ENCODE results near the gene ZDBF2. TPM values are rescaled to one million over a fixed set of nuclear protein-coding genes. Genes with fewer than 3 reads are reported as not detected.

The ZDBF2 gene
- total and polyA plus RNA-seq, 2 donors (not counting 1 experiment from before 2014, with no cell fraction given), result 6.3 to 11.6 TPM

DNA sequence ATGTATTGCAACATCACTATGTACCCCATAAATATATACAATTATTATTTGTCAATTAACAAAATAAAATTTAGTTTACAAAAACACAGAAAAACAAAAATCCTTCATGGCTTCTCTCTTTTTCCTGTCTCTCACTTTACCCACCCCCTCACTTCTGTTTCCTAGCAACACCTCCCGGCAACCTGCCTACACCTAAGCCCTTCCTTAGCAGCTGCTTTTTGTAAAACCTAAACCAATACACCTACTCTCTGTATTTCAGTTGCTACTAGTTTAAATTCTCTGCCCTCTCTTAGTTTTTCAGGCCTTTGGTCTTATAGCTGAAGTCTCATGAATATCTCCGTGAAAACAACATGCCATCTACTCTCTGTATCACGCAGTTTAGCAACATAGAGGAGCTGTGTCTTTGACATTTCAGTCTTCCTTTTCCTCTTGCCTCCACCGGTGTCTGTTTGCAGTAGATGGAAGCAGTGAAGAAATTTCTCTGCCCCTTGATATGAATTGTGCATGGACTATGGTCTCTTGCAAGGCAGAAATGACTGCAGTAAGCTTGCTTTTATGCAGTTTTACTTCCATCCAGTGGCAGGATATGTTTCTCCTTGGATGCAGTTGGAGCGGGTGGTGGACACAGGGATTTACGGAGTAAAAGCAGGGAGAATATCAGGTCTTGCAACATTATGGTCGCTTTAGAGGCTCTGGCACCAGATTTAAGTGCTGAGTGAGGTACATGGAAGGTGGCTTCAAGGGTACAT, 42.0 kb upstream of the ZDBF2 start:
- H3K4me1 ChIP-seq (ENCODE audit: control insufficient read depth, extremely low read depth, insufficient read depth, low read length), result no peaks in the 10 kb centered on the region
- no peak for DNase-seq (ENCODE audit: low read depth in 2 of 2)
- TF ChIP-seq EZH2 (IDR thresholded peaks at IDR 0.05; ENCODE audit: low read length, missing control alignments), result no peak
- TF ChIP-seq, protein P1, sequence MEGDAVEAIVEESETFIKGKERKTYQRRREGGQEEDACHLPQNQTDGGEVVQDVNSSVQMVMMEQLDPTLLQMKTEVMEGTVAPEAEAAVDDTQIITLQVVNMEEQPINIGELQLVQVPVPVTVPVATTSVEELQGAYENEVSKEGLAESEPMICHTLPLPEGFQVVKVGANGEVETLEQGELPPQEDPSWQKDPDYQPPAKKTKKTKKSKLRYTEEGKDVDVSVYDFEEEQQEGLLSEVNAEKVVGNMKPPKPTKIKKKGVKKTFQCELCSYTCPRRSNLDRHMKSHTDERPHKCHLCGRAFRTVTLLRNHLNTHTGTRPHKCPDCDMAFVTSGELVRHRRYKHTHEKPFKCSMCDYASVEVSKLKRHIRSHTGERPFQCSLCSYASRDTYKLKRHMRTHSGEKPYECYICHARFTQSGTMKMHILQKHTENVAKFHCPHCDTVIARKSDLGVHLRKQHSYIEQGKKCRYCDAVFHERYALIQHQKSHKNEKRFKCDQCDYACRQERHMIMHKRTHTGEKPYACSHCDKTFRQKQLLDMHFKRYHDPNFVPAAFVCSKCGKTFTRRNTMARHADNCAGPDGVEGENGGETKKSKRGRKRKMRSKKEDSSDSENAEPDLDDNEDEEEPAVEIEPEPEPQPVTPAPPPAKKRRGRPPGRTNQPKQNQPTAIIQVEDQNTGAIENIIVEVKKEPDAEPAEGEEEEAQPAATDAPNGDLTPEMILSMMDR (conservative IDR thresholded peaks at IDR 0.05 in 1 of 2, IDR thresholded peaks at IDR 0.05 in 1 of 2; ENCODE audit: low read depth in 1 of 2, low read length in 2 of 2), result no peak
- no peaks in the 10 kb centered on the region for H3K79me2 ChIP-seq (ENCODE audit: control insufficient read depth, insufficient read depth, low read length)
- no peaks in the 10 kb centered on the region for H4K20me1 ChIP-seq (ENCODE audit: control insufficient read depth, extremely low read depth, insufficient read depth, low read length)
- no peaks in the 10 kb centered on the region for H3K27me3 ChIP-seq (ENCODE audit: control insufficient read depth, insufficient read depth, low read length)
- no peak overlapping the region for H3K4me2 ChIP-seq (ENCODE audit: extremely low read depth, insufficient read depth, low read length)
- no peaks in the 10 kb centered on the region for H3K9me3 ChIP-seq (ENCODE audit: control insufficient read depth, insufficient read depth, low read depth, low read length)
- no peak overlapping the region for H3K9ac ChIP-seq (ENCODE audit: insufficient read depth, low read length)
- H2AFZ ChIP-seq (ENCODE audit: low read length), result no peak overlapping the region
- H3K27ac ChIP-seq (ENCODE audit: insufficient read depth, low read length), result no peak overlapping the region
- no peak overlapping the region for H3K4me3 ChIP-seq (replicated peaks in 1 of 4; ENCODE audit: control extremely low read depth in 1 of 4, insufficient read depth in 1 of 4, low read depth in 3 of 4, low read length in 4 of 4)
- H3K36me3 ChIP-seq (ENCODE audit: control insufficient read depth, insufficient read depth, low read length), result no peaks in the 10 kb centered on the region

DNA sequence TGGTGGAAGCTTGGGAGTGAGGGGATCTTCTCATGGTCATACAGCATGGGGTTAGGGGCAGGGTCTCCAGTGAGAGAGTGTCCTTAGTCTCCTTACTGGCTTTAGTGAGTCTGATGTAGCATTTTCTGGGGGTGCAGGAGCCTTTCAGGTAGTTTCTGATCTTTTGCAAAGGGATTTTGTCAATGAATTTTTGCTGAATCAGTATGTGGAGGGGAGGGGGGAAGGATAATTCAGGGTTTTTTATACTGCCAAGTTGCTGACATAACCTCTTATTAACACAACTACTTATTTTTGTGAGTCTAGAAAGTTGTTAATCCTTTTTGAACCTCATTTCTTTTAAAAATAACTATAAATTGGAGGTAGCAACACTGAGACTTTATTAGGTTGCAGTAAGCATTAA, 35.3 kb upstream of the ZDBF2 start:
- Histone ChIP-seq H3K27me3 (ENCODE audit: control insufficient read depth, insufficient read depth, low read length) (no peaks in the 10 kb centered on the region), H3K4me2 (ENCODE audit: extremely low read depth, insufficient read depth, low read length) (no peak overlapping the region), H3K36me3 (ENCODE audit: control insufficient read depth, insufficient read depth, low read length) (no peaks in the 10 kb centered on the region), H3K4me3 (replicated peaks in 1 of 4; ENCODE audit: control extremely low read depth in 1 of 4, insufficient read depth in 1 of 4, low read depth in 3 of 4, low read length in 4 of 4) (no peak overlapping the region), H4K20me1 (ENCODE audit: control insufficient read depth, extremely low read depth, insufficient read depth, low read length) (no peaks in the 10 kb centered on the region), H3K9me3 (ENCODE audit: control insufficient read depth, insufficient read depth, low read depth, low read length) (no peaks in the 10 kb centered on the region), H3K4me1 (ENCODE audit: control insufficient read depth, extremely low read depth, insufficient read depth, low read length) (no peaks in the 10 kb centered on the region), H3K27ac (ENCODE audit: insufficient read depth, low read length) (no peak overlapping the region), H3K79me2 (ENCODE audit: control insufficient read depth, insufficient read depth, low read length) (no peaks in the 10 kb centered on the region), H2AFZ (ENCODE audit: low read length) (no peak overlapping the region), H3K9ac (ENCODE audit: insufficient read depth, low read length) (no peak overlapping the region)
- no peak for TF ChIP-seq EZH2 (IDR thresholded peaks at IDR 0.05; ENCODE audit: low read length, missing control alignments)
- TF ChIP-seq, protein P1 (conservative IDR thresholded peaks at IDR 0.05 in 1 of 2, IDR thresholded peaks at IDR 0.05 in 1 of 2; ENCODE audit: low read depth in 1 of 2, low read length in 2 of 2), result no peak
- no peak for DNase-seq (ENCODE audit: low read depth in 2 of 2)

GRCh38 chr2:206240327-206240726, 34.1 kb upstream of the ZDBF2 start:
- H2AFZ ChIP-seq (ENCODE audit: low read length), result no peak overlapping the region
- no peak for TF ChIP-seq EZH2 (IDR thresholded peaks at IDR 0.05; ENCODE audit: low read length, missing control alignments)
- TF ChIP-seq, protein P1 (conservative IDR thresholded peaks at IDR 0.05 in 1 of 2, IDR thresholded peaks at IDR 0.05 in 1 of 2; ENCODE audit: low read depth in 1 of 2, low read length in 2 of 2), result no peak
- no peak overlapping the region for H3K9ac ChIP-seq (ENCODE audit: insufficient read depth, low read length)
- H3K4me2 ChIP-seq (ENCODE audit: extremely low read depth, insufficient read depth, low read length), result no peak overlapping the region
- no peaks in the 10 kb centered on the region for H3K27me3 ChIP-seq (ENCODE audit: control insufficient read depth, insufficient read depth, low read length)
- H3K27ac ChIP-seq (ENCODE audit: insufficient read depth, low read length), result no peak overlapping the region
- H4K20me1 ChIP-seq (ENCODE audit: control insufficient read depth, extremely low read depth, insufficient read depth, low read length), result no peaks in the 10 kb centered on the region
- H3K79me2 ChIP-seq (ENCODE audit: control insufficient read depth, insufficient read depth, low read length), result no peaks in the 10 kb centered on the region
- no peak overlapping the region for H3K4me3 ChIP-seq (replicated peaks in 1 of 4; ENCODE audit: control extremely low read depth in 1 of 4, insufficient read depth in 1 of 4, low read depth in 3 of 4, low read length in 4 of 4)
- H3K9me3 ChIP-seq (ENCODE audit: control insufficient read depth, insufficient read depth, low read depth, low read length), result no peaks in the 10 kb centered on the region
- no peaks in the 10 kb centered on the region for H3K4me1 ChIP-seq (ENCODE audit: control insufficient read depth, extremely low read depth, insufficient read depth, low read length)
- no peaks in the 10 kb centered on the region for H3K36me3 ChIP-seq (ENCODE audit: control insufficient read depth, insufficient read depth, low read length)
- DNase-seq (ENCODE audit: low read depth in 2 of 2), result no peak

Data from fibroblast of lung (primary cell).